Esophagus squamous epithelium (tissue), 4 donors: ENCODE results near the gene PHF21B.

Experiments
- CTCF ChIP-seq, 6 experiments: fragments of 450-650 bp in 4 of 6; fragments of 200-600 bp in 2 of 6; sonication (generic) in 2 of 6; IDR thresholded peaks; one replicate each; pipeline ENCODE4 v1.5.1; 2016 to 2019; ENCODE audit warnings: antibody characterized with exemption in 6 of 6, mild to moderate bottlenecking in 4 of 6, moderate library complexity in 4 of 6
- POLR2A ChIP-seq, 4 donors: fragments of 450-650 bp; IDR thresholded peaks; one replicate each; pipeline ENCODE4 v1.6.1; 2017; ENCODE audit warnings: antibody characterized with exemption in 4 of 4, mild to moderate bottlenecking in 4 of 4, moderate library complexity in 3 of 4

- TF ChIP-seq POLR2A (IDR thresholded peaks at IDR 0.05) (no peak), CTCF (IDR thresholded peaks at IDR 0.05) (no peak)
Observed at GRCh38 chr22:44895296-44896055, 114.3 kb downstream of the PHF21B start.
